Fibroblast of pulmonary artery (primary cell): ENCODE results near the gene TNFRSF8.

Experiments used
- DNase-seq: peaks from one replicate; pipeline ENCODE4 v3.0.0-alpha.2; 2010; ENCODE audit warnings: low read depth
- H3K4me3 ChIP-seq: replicated peaks from 2 replicates; pipeline ENCODE4 v1.5.1; 2011; ENCODE audit warnings: low read depth, mild to moderate bottlenecking, control low read depth, low read length, moderate library complexity
- TF ChIP-seq, protein P1 (sequence below): IDR thresholded peaks from 2 replicates; pipeline ENCODE4 v1.5.1; 2011; ENCODE audit warnings: mild to moderate bottlenecking, control low read depth, low read length, inconsistent platforms; ENCODE audit errors: missing control alignments

TNFRSF8 gene

DNA sequence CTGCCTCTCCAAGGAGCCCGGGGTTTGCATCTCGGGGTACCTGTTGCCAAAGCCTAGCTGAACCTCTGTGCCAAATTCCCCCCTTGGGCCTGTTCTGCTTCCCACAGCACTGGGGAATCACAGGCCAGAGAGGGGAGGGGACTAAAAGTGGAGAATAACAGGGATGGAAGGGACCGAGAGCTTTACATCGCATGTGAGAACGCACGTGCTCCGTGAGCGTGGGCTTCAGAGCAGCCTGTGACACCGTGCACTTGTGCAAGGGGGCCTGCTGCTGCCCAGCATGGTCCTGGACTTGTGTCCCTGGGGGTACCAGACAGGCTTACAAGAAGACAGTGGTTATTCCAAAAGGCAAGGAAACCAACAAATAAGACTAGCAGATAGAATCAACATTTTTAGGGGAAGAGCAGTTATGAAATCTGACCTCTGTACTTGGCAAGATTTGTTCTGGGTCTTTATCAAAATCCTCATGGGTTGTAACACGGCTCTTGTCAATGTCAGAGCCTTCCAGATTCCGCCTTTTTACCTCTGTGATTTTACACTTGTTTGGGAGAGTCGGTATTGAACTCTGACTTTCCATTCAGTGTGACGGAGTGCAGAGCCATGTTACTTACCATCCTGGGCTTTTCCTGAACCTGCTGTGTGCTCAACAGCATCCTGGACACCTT is 67.5 kb downstream of the TNFRSF8 start:
- TF ChIP-seq, protein P1, sequence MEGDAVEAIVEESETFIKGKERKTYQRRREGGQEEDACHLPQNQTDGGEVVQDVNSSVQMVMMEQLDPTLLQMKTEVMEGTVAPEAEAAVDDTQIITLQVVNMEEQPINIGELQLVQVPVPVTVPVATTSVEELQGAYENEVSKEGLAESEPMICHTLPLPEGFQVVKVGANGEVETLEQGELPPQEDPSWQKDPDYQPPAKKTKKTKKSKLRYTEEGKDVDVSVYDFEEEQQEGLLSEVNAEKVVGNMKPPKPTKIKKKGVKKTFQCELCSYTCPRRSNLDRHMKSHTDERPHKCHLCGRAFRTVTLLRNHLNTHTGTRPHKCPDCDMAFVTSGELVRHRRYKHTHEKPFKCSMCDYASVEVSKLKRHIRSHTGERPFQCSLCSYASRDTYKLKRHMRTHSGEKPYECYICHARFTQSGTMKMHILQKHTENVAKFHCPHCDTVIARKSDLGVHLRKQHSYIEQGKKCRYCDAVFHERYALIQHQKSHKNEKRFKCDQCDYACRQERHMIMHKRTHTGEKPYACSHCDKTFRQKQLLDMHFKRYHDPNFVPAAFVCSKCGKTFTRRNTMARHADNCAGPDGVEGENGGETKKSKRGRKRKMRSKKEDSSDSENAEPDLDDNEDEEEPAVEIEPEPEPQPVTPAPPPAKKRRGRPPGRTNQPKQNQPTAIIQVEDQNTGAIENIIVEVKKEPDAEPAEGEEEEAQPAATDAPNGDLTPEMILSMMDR: no peak
- no peak for DNase-seq
- H3K4me3 ChIP-seq: no peak overlapping the region

DNA sequence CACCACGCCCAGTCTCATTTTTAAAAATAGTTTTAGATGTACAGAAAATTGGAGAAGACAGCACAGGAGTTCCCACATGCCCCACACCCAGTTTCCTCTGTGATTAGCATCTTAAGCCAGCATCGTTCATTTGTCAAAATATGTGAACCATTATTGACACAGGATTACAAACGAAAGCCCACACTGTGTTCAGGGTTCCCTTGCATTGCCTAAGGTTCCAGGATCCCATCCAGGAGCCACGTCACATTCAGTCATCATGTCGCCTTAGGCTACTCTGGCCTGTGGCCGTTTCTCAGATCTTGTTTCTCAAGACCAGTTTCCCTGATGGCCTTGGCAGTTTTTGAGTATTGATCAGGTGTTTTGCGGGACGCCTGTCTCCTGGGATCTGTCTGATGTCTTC is 69.0 kb downstream of the TNFRSF8 start:
- DNase-seq: no peak
- H3K4me3 ChIP-seq: no peak overlapping the region
- TF ChIP-seq, protein P1: no peak

GRCh38 chr1:12134716-12135115 is 71.6 kb downstream of the TNFRSF8 start:
- DNase-seq: no peak
- no peak overlapping the region for H3K4me3 ChIP-seq
- TF ChIP-seq, protein P1: no peak

- TF ChIP-seq, protein P1: no peak
- no peak overlapping the region for H3K4me3 ChIP-seq
- no peak for DNase-seq
These were observed 72.5 kb downstream of the TNFRSF8 start for GRCh38 chr1:12135612-12136011.

GRCh38 chr1:12136916-12137610 is 74.0 kb downstream of the TNFRSF8 start:
- TF ChIP-seq, protein P1: no peak
- DNase-seq: no peak

GRCh38 chr1:12138196-12139168 is 75.4 kb downstream of the TNFRSF8 start:
- no peak overlapping the region for H3K4me3 ChIP-seq
- no peak for DNase-seq
- TF ChIP-seq, protein P1: no peak

More at GRCh38 chr1:12136916-12137610, 74.0 kb downstream of the TNFRSF8 start:
- H3K4me3 ChIP-seq: no peak overlapping the region
